NCI-H2227 (cell line): ENCODE results near the gene FANCD2OS.
"Not testable (repeated sequence)": the region's sequence is repeated elsewhere in the genome, so short reads cannot be mapped to it uniquely, and the experiment has no call there.

Experiments
- DNase-seq: peaks from one replicate; lab custom pipeline; 2025; ENCODE audit not compliant: unreplicated experiment; lab: John Stamatoyannopoulos, UW

Gene FANCD2OS

DNA sequence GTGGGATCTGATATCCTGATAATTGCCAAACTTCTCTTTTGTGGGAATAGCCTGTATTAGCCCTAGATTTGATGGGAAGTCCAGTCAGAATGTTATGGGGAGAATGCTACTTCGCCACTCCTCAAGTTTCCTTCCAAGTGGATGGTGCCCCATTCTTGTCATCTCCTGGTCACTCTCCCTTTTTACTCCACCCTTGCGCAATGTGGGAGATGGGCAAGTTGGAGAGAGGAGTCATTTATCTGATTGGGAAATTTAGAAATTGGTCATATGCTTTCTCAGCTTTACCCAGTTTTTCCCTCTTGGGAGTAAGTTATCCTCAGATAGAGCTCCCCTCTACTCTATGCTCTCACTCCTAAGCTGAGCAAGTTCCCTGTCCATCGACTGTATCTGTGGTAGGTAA lies 14.4 kb downstream of the FANCD2OS start:
- DNase-seq: no peak

DNA sequence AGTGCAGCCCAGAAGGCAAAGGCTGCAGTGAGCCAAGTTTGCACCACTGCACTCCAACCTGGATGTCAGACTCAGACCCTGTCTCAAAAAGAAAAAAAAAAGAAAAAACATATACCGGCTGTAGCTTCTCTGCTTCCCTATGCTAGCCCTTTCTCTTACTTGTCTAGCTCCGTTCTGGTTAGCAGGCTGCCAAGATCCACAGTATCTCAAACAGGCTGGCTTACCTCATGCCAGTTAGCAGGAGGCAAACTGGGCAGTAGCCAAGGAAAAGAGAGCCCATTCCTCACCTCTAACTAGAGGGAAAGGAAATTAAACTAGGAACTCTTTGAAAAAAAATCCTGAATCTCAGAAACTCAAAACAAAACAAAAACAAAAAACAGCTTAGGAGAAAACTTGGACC lies 16.7 kb downstream of the FANCD2OS start:
- DNase-seq: not testable (repeated sequence)

DNA sequence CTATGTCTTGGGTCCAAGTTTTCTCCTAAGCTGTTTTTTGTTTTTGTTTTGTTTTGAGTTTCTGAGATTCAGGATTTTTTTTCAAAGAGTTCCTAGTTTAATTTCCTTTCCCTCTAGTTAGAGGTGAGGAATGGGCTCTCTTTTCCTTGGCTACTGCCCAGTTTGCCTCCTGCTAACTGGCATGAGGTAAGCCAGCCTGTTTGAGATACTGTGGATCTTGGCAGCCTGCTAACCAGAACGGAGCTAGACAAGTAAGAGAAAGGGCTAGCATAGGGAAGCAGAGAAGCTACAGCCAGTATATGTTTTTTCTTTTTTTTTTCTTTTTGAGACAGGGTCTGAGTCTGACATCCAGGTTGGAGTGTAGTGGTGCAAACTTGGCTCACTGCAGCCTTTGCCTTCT lies 17.3 kb downstream of the FANCD2OS start:
- DNase-seq: not testable (repeated sequence)

DNA sequence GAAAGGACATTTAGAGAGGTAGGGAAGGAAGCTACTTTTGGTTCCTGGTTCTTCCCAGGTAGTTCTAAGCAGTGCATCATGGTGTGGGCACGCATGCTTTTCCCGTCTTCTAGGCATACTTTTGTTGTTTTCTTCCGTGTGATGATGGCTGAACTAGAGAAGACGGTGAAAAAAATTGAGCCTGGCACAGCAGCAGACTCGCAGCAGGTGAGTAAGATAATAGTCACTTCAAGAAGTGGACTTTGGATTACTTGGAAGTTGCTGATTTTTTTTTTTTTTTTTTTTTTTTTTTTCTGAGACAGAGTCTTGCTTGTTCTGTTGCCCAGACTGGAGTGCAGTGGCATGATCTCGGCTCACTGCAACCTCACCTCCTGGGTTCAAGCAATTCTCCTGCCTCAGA lies 17.9 kb downstream of the FANCD2OS start:
- no peak for DNase-seq

DNA sequence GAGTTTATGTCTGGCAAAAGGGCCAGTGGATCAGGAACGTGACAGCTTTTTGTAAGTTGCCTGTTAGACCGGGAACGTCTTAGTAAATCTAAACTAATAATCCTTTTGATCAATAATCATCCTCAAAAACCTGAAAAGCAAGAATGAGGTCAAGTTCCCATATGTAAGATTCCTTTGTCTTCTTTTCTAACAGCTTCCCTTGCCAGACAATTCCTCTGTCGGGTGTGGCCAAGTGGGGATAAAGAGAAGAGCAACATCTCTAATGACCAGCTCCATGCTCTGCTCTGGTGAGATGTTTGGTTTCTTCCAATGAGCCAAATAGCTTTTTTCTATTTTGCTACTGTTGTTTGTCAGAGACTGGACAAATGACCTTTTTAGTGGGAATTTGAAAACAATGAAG lies 19.8 kb downstream of the FANCD2OS start:
- no peak for DNase-seq

DNA sequence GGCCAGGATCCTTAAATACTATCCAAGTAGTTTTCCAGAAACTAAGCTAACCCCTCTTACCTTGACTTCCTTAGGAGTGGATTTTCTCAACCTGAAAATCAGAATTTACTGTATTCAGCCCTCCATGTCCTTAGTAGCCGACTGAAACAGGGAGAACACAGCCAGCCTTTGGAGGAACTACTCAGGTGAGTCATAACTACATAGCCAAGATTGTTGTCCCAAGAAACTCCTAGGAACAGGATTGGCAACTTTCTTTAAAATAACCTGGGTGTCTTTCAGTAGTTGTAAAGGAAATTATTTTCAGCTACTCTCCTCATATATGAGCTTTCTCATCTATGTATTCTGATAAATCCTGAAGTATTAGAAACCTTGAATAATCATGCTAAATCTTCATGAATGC lies 22.3 kb downstream of the FANCD2OS start:
- no peak for DNase-seq

DNA sequence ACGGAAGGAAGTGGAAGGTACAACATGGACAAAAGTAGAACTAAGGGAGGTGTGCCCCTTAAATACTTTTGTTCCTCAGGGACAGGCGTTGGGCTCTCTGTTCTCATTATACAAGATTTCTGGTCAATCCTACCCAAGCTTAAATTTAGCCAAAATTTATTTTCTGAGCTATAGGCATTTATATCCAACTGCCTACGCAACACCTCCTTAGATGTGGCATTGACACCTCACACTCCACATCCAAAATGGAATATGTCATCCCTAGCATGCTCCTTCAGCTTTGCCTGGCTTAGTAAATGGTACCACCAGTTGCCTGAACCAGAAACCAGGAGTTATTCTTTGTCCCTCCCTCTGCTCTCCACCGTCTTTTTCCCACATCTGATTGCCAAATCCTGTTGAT lies 26.2 kb downstream of the FANCD2OS start:
- no peak for DNase-seq

DNA sequence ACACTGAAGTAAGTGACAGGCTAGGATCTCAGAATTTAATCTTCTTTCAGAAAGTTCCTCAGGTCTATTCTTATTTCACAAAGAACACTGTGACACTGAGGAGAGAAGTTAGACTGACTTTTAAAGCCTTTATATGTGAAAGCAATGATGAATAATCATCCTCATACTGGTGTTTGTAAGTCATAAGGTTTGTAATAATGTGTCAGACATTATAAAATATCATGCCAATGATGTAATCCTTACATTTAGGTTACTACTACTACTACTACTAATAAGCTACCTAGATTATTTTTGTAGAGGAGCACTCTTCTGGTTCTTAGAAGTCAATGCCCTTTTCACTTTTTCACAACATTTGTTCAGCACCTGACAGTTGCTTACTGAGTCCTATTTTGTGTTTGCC lies 33.4 kb downstream of the FANCD2OS start:
- DNase-seq: no peak

DNA sequence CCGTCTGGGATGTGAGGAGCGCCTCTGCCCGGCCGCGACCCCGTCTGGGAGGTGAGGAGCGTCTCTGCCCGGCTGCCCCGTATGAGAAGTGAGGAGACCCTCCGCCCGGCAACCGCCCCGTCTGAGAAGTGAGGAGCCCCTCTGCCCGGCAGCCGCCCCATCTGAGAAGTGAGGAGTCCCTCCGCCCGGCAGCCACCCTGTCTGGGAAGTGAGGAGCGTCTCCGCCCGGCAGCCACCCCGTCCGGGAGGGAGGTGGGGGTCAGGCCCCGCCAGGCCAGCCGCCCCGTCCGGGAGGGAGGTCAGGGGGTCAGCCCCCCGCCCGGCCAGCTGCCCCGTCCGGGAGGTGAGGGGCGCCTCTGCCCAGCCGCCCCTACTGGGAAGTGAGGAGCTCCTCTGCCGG lies 38.0 kb downstream of the FANCD2OS start:
- not testable (repeated sequence) for DNase-seq

DNA sequence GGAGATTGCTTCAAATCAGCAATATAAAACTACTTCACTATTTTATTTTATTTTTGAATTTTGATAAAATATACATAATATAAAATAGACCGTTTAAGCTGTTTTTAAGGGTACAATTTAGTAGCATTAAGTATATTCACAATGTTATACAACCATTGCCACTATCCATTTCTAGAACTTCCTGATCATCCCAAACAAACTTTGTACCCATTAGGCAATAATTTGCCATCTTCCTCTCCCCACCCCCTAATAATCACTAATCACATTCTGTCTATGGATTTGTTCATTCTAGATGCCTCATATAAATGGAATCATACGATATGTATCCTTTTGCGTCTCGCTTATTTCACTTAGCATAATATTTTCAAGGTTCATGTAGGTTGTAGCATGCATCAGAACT lies 53.0 kb downstream of the FANCD2OS start:
- DNase-seq: no peak
